ENCODE data around the gene NAALADL1.

Gene NAALADL1

GRCh38 chr11:64999478-64999877 lies 58.9 kb downstream of the NAALADL1 start:
- Histone ChIP-seq H3K27me3 (ENCODE audit: low read depth, low read length) (no peaks in the 10 kb centered on the region), H3K4me1 (ENCODE audit: low read length) (peaks cover 10% of the 10 kb centered on the region), H3K79me2 (ENCODE audit: low read length) (no peaks in the 10 kb centered on the region), H3K27ac (ENCODE audit: low read length) (no peak overlapping the region), H2AFZ (ENCODE audit: low read depth, low read length) (no peak overlapping the region), H4K20me1 (ENCODE audit: insufficient read depth, low read length) (no peaks in the 10 kb centered on the region), H3K9me3 (ENCODE audit: insufficient read depth, low read length) (no peaks in the 10 kb centered on the region), H3K4me3 (ENCODE audit: low read length) (no peak overlapping the region), H3K4me2 (ENCODE audit: low read length) (no peak overlapping the region), H3K9ac (ENCODE audit: low read length) (no peak overlapping the region), H3K36me3 (replicated peaks; ENCODE audit: low read depth, low read length) (no peaks in the 10 kb centered on the region)
- TF ChIP-seq, protein P1, sequence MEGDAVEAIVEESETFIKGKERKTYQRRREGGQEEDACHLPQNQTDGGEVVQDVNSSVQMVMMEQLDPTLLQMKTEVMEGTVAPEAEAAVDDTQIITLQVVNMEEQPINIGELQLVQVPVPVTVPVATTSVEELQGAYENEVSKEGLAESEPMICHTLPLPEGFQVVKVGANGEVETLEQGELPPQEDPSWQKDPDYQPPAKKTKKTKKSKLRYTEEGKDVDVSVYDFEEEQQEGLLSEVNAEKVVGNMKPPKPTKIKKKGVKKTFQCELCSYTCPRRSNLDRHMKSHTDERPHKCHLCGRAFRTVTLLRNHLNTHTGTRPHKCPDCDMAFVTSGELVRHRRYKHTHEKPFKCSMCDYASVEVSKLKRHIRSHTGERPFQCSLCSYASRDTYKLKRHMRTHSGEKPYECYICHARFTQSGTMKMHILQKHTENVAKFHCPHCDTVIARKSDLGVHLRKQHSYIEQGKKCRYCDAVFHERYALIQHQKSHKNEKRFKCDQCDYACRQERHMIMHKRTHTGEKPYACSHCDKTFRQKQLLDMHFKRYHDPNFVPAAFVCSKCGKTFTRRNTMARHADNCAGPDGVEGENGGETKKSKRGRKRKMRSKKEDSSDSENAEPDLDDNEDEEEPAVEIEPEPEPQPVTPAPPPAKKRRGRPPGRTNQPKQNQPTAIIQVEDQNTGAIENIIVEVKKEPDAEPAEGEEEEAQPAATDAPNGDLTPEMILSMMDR (IDR thresholded peaks at IDR 0.05; ENCODE audit: low read depth, low read length): no peak
- no peak for TF ChIP-seq EZH2phosphoT487 (IDR thresholded peaks at IDR 0.05; ENCODE audit: low read depth)

- Histone ChIP-seq H3K4me3 (ENCODE audit: low read length) (no peak overlapping the region), H4K20me1 (ENCODE audit: insufficient read depth, low read length) (no peaks in the 10 kb centered on the region), H3K9me3 (ENCODE audit: insufficient read depth, low read length) (no peaks in the 10 kb centered on the region), H3K79me2 (ENCODE audit: low read length) (no peaks in the 10 kb centered on the region), H3K27ac (ENCODE audit: low read length) (no peak overlapping the region), H3K4me2 (ENCODE audit: low read length) (no peak overlapping the region), H3K4me1 (ENCODE audit: low read length) (peaks cover 10% of the 10 kb centered on the region), H3K9ac (ENCODE audit: low read length) (no peak overlapping the region), H3K27me3 (ENCODE audit: low read depth, low read length) (0 out of 2 replicates have a peak, but pooled peaks cover 3% of the 10 kb centered on the region), H2AFZ (ENCODE audit: low read depth, low read length) (no peak overlapping the region), H3K36me3 (replicated peaks; ENCODE audit: low read depth, low read length) (no peaks in the 10 kb centered on the region)
- TF ChIP-seq, protein P1 (IDR thresholded peaks at IDR 0.05; ENCODE audit: low read depth, low read length): no peak
- TF ChIP-seq EZH2phosphoT487 (IDR thresholded peaks at IDR 0.05; ENCODE audit: low read depth): no peak
Measured at GRCh38 chr11:64998690-64999431, 59.5 kb downstream of the NAALADL1 start.

- Histone ChIP-seq H4K20me1 (ENCODE audit: insufficient read depth, low read length) (no peaks in the 10 kb centered on the region), H3K4me3 (ENCODE audit: low read length) (no peak overlapping the region), H3K27ac (ENCODE audit: low read length) (no peak overlapping the region), H3K4me2 (ENCODE audit: low read length) (no peak overlapping the region), H3K9ac (ENCODE audit: low read length) (no peak overlapping the region), H3K9me3 (ENCODE audit: insufficient read depth, low read length) (no peaks in the 10 kb centered on the region), H2AFZ (ENCODE audit: low read depth, low read length) (no peak overlapping the region), H3K4me1 (ENCODE audit: low read length) (peaks cover 10% of the 10 kb centered on the region), H3K27me3 (ENCODE audit: low read depth, low read length) (peaks cover 7% of the 10 kb centered on the region; the same call in 1 of the 2 replicates), H3K36me3 (replicated peaks; ENCODE audit: low read depth, low read length) (no peaks in the 10 kb centered on the region), H3K79me2 (ENCODE audit: low read length) (no peaks in the 10 kb centered on the region)
- TF ChIP-seq, protein P1 (IDR thresholded peaks at IDR 0.05; ENCODE audit: low read depth, low read length): no peak
- no peak for TF ChIP-seq EZH2phosphoT487 (IDR thresholded peaks at IDR 0.05; ENCODE audit: low read depth)
Measured at GRCh38 chr11:64998141-64998540, 60.2 kb downstream of the NAALADL1 start.

DNA sequence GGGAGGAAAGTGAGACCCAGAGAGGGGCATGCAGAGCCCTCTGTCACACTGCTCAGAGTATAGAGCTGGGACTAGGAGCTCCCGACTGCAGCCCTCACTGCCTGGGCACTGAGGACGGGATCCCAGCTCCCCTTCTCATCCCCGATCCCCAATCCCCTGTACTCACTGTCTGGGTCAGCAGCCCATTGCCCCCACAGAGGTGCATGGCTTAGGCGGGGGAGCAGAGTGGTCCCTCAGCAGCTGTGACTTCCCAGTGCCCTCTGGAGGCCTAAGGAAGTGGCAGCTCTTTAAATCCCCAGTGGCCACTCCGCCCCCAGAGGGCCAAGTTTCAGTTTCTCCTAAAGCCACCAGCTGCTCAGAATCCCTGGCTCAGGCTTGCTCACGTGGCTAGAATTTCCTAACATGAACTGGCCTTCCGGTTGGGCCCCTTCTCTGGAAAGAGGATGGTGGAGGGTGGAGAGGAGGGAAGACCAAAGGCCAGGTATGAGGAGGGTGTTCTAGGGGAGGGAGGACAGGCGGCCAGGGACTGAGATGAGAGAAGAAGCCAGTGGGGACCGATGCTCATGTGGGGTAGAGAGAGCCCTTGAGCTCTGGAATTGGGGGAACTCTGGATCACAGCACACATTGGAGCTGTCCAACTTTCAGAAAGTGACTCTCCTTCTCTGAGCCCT lies 61.5 kb downstream of the NAALADL1 start, which contains the start of gene BATF2:
Gene BATF2 (minus strand): TSS at position 262 of the 671 bp plus-strand sequence. CDS start 57 bp downstream, at position 205.
- no peak within 1 kb of the TSS for H3K27ac ChIP-seq (ENCODE audit: low read length)
- no peaks in the 10 kb centered on the region for H3K79me2 ChIP-seq (ENCODE audit: low read length)
- peaks cover 7% of the 10 kb centered on the region; the same call in 1 of the 2 replicates for H3K27me3 ChIP-seq (ENCODE audit: low read depth, low read length)
- peak within 1 kb of the TSS; percentile 48 for H3K4me2 ChIP-seq (ENCODE audit: low read length)
- H3K4me1 ChIP-seq (ENCODE audit: low read length): peaks cover 10% of the 10 kb centered on the region
- H3K36me3 ChIP-seq (replicated peaks; ENCODE audit: low read depth, low read length): no peaks in the 10 kb centered on the region
- peak within 1 kb of the TSS; percentile 48 for H2AFZ ChIP-seq (ENCODE audit: low read depth, low read length)
- H3K4me3 ChIP-seq (ENCODE audit: low read length): peak within 1 kb of the TSS; percentile 25; the same call in 1 of the 2 replicates
- H3K9ac ChIP-seq (ENCODE audit: low read length): no peak within 1 kb of the TSS
- TF ChIP-seq, protein P1 (IDR thresholded peaks at IDR 0.05; ENCODE audit: low read depth, low read length): peak; percentile 53
- TF ChIP-seq EZH2phosphoT487 (IDR thresholded peaks at IDR 0.05; ENCODE audit: low read depth): no peak
- H4K20me1 ChIP-seq (ENCODE audit: insufficient read depth, low read length): no peaks in the 10 kb centered on the region
- no peaks in the 10 kb centered on the region for H3K9me3 ChIP-seq (ENCODE audit: insufficient read depth, low read length)

Measured in OCI-LY3 (cell line).